Smooth muscle cell (in vitro differentiated cells): ENCODE results near the gene GUSB. TPM values are rescaled to one million over a fixed set of nuclear protein-coding genes. Genes with fewer than 3 reads are reported as not detected.

Experiments used
- DNase-seq: peaks from one replicate; lab custom pipeline; 2025; ENCODE audit not compliant: unreplicated experiment; lab: John Stamatoyannopoulos, UW
- H2AFZ ChIP-seq: fragments of 200-600 bp; sonication (generic); 2 replicates; pipeline ENCODE4 v1.6.0; 2016; ENCODE audit warnings: antibody characterized with exemption, low read depth, mild to moderate bottlenecking
- H3F3A ChIP-seq: fragments of 200-600 bp; sonication (generic); 2 replicates; pipeline ENCODE4 v1.6.0; 2017; ENCODE audit warnings: antibody characterized with exemption, low read depth
- H3K27ac ChIP-seq: fragments of 200-600 bp; sonication (generic); 2 replicates; pipeline ENCODE4 v1.5.1; 2016; ENCODE audit warnings: low read depth, mild to moderate bottlenecking
- H3K27me3 ChIP-seq: fragments of 200-600 bp; sonication (generic); 2 replicates; pipeline ENCODE4 v1.6.1; 2016; ENCODE audit warnings: low read depth, mild to moderate bottlenecking
- H3K36me3 ChIP-seq: fragments of 200-600 bp; sonication (generic); 2 replicates; pipeline ENCODE4 v1.5.1; 2016; ENCODE audit warnings: low read depth
- H3K4me1 ChIP-seq: fragments of 200-600 bp; sonication (generic); 2 replicates; pipeline ENCODE4 v1.5.1; 2016; ENCODE audit warnings: low read depth
- H3K4me2 ChIP-seq: fragments of 200-600 bp; sonication (generic); 2 replicates; pipeline ENCODE4 v1.6.0; 2016; ENCODE audit warnings: mild to moderate bottlenecking
- H3K4me3 ChIP-seq: fragments of 200-600 bp; sonication (generic); 2 replicates; pipeline ENCODE4 v1.5.1; 2016; ENCODE audit warnings: mild to moderate bottlenecking
- H3K79me2 ChIP-seq: fragments of 200-600 bp; sonication (generic); 2 replicates; pipeline ENCODE4 v1.6.0; 2016; ENCODE audit warnings: low read depth, mild to moderate bottlenecking
- H3K9ac ChIP-seq: fragments of 200-600 bp; sonication (generic); 2 replicates; pipeline ENCODE4 v1.6.0; 2016; ENCODE audit warnings: low read depth
- H3K9me3 ChIP-seq: fragments of 200-600 bp; sonication (generic); replicated peaks from 2 replicates; pipeline ENCODE4 v1.5.1; 2016; ENCODE audit warnings: low read depth
- H4K20me1 ChIP-seq: fragments of 200-600 bp; sonication (generic); 2 replicates; pipeline ENCODE4 v1.6.0; 2016; ENCODE audit warnings: low read depth
- WGBS: methylation state at CpG from one replicate; pipeline ENCODE4 v1.1.7; 2016; ENCODE audit warnings: low lambda C conversion rate; 5-methylcytosine and 5-hydroxymethylcytosine counted together
- polyA plus RNA-seq: library from polyadenylated mRNA; unstranded; fragments of >200 nt; fragmentation: Nextera tagmentation; extraction: Ambion mirVana; gene quantifications from 2 replicates; pipeline ENCODE4 v1.2.1, GENCODE V29; 2016
- total RNA-seq: library from RNA; depleted of rRNA; stranded (reverse); fragments of >200 nt; gene quantifications from 2 replicates; pipeline ENCODE4 v1.2.3, GENCODE V29; 2014
- TF ChIP-seq, protein P1 (sequence below): fragments of 200-600 bp; sonication (generic); IDR thresholded peaks from 2 replicates; pipeline ENCODE4 v1.5.1; 2017; ENCODE audit warnings: borderline replicate concordance, mild to moderate bottlenecking, antibody characterized with exemption; ENCODE audit not compliant: insufficient read depth, poor library complexity, severe bottlenecking

Gene GUSB
- total and polyA plus RNA-seq, 2 experiments from 2014 or later = 24.4 to 42.1 TPM

DNA sequence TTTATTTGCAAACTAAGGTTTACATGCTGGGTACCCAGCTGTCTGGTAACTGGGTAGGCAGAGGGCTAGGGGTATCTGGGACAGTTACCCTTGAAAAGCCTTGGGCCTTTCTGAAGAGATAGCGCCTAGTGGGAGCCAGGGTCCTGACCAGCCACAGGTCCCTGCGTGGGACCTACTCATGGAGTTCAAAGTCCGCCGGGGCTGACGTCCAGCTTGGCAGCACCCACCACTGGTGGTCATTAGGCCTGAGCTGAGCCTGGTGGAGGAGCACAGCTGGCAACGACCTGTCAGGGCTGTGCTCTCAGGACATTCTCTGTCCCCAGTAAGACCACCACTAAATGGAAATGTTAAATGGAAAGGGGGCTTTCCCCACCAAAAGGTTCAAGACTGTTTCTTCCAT lies 20.0 kb downstream of the GUSB start:
- TF ChIP-seq, protein P1, sequence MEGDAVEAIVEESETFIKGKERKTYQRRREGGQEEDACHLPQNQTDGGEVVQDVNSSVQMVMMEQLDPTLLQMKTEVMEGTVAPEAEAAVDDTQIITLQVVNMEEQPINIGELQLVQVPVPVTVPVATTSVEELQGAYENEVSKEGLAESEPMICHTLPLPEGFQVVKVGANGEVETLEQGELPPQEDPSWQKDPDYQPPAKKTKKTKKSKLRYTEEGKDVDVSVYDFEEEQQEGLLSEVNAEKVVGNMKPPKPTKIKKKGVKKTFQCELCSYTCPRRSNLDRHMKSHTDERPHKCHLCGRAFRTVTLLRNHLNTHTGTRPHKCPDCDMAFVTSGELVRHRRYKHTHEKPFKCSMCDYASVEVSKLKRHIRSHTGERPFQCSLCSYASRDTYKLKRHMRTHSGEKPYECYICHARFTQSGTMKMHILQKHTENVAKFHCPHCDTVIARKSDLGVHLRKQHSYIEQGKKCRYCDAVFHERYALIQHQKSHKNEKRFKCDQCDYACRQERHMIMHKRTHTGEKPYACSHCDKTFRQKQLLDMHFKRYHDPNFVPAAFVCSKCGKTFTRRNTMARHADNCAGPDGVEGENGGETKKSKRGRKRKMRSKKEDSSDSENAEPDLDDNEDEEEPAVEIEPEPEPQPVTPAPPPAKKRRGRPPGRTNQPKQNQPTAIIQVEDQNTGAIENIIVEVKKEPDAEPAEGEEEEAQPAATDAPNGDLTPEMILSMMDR = no peak

DNA sequence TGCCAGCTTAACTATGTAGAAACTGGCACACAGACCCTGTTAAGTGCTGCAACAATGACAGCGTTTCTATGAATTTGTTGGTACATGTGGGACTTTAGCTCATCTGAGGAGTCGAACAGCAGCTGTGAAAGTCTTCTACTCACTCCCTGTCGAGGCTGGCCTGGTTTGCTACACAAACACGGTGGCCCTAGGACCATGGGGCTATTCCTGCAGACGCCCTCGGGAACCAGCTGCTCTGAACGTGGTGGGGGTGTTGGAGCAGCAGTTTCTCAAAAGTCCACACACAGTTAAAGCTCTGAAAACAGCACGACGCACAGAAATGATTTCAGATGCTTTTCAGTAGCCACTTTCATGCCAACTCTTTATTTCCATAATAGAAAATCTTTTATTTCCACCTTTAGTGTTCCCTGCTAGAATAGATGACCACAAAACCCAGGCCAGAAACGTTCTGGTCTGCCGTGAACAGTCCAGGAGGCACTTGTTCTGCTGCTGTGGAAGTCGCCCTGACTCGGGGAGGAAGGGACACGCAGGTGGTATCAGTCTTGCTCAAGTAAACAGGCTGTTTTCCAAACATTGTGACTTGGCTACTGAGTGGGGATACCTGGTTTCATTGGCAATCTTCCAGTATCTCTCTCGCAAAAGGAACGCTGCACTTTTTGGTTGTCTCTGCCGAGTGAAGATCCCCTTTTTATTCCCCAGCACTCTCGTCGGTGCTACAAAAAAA lies 21.5 kb downstream of the GUSB start:
- no peak overlapping the region for H3K4me2 ChIP-seq
- DNase-seq = no peak
- 92% methylated on average over 19 of the region's 19 CpGs for WGBS
- H3K27me3 ChIP-seq = no peaks in the 10 kb centered on the region
- TF ChIP-seq, protein P1 = no peak
- no peak overlapping the region for H2AFZ ChIP-seq
- H3K4me3 ChIP-seq = no peak overlapping the region
- H3K9me3 ChIP-seq = no peaks in the 10 kb centered on the region
- H3K27ac ChIP-seq = no peak overlapping the region
- peaks cover under 1% of the 10 kb centered on the region for H3K36me3 ChIP-seq
- no peak overlapping the region for H3K9ac ChIP-seq
- H3K79me2 ChIP-seq = no peaks in the 10 kb centered on the region
- H3F3A ChIP-seq = no peaks in the 10 kb centered on the region
- H4K20me1 ChIP-seq = no peaks in the 10 kb centered on the region
- H3K4me1 ChIP-seq = no peaks in the 10 kb centered on the region

More for the DNA sequence above, 20.0 kb downstream of the GUSB start:
- Histone ChIP-seq H3K9me3 (no peaks in the 10 kb centered on the region), H3K4me3 (no peak overlapping the region), H3K79me2 (no peaks in the 10 kb centered on the region), H4K20me1 (no peaks in the 10 kb centered on the region), H3F3A (no peaks in the 10 kb centered on the region), H3K4me1 (no peaks in the 10 kb centered on the region), H3K27ac (no peak overlapping the region), H3K27me3 (no peaks in the 10 kb centered on the region), H3K36me3 (no peaks in the 10 kb centered on the region), H2AFZ (no peak overlapping the region), H3K9ac (no peak overlapping the region), H3K4me2 (no peak overlapping the region)
- WGBS = 97% methylated on average over 6 of the region's 6 CpGs
- no peak for DNase-seq

DNA sequence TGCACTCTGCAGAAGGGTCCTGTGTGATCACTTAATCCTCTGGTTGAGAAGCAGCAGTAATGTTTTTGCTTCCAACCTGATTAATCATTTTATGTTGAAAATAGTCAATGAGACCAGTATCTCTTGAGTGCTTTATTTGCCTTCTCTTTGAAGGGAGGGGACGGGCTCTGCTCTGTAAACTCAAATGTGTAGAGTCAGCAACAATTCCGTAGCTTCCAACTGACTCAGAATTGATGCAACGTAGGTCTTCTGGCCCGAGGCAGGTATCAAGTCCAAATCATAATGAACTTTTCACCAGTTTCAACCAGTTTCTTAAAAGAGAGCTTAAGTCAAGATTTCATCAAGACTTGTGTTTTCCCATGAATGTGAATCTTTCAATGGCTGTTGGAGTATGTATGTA lies 26.3 kb downstream of the GUSB start:
- H2AFZ ChIP-seq = no peak overlapping the region
- H3K27me3 ChIP-seq = no peaks in the 10 kb centered on the region
- no peaks in the 10 kb centered on the region for H3K4me1 ChIP-seq
- H3F3A ChIP-seq = no peaks in the 10 kb centered on the region
- H3K79me2 ChIP-seq = no peaks in the 10 kb centered on the region
- DNase-seq = no peak
- H3K36me3 ChIP-seq = peaks cover 5% of the 10 kb centered on the region
- TF ChIP-seq, protein P1 = no peak
- no peak overlapping the region for H3K9ac ChIP-seq
- H3K27ac ChIP-seq = no peak overlapping the region
- H3K4me2 ChIP-seq = no peak overlapping the region
- 91% methylated on average over 4 of the region's 4 CpGs for WGBS
- H3K4me3 ChIP-seq = no peak overlapping the region
- no peaks in the 10 kb centered on the region for H3K9me3 ChIP-seq
- no peaks in the 10 kb centered on the region for H4K20me1 ChIP-seq

DNA sequence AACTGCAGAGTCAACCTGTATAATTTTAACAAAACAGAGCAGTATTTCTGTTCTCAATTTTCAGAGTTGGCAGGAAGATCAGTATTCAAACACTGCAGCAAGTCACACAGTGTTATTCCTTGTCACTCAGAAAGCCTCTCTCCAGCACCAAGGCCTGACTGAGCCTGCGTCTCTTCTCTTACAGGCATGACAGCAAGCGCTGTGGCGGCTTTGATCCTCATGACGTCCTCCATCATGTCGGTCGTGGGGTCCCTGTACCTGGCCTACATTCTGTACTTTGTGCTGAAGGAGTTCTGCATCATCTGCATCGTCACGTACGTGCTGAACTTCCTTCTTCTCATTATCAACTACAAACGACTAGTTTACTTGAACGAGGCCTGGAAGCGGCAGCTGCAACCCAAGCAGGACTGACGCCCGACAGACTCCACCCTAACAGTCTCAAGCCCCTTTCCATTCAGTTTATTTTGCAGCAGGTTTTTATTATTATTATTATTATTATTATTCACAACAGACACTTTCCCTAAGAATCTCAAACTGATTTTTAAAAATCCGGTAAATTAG lies 28.0 kb downstream of the GUSB start:
- Histone ChIP-seq H3K9ac (no peak overlapping the region), H2AFZ (no peak overlapping the region), H4K20me1 (no peaks in the 10 kb centered on the region), H3K4me1 (no peaks in the 10 kb centered on the region), H3K4me2 (no peak overlapping the region), H3K27ac (no peak overlapping the region), H3K27me3 (no peaks in the 10 kb centered on the region), H3K9me3 (no peaks in the 10 kb centered on the region), H3F3A (no peaks in the 10 kb centered on the region), H3K4me3 (no peak overlapping the region), H3K36me3 (peaks cover 5% of the 10 kb centered on the region), H3K79me2 (no peaks in the 10 kb centered on the region)
- WGBS = 95% methylated on average over 15 of the region's 15 CpGs
- TF ChIP-seq, protein P1 = no peak
- no peak for DNase-seq
